Activated naive CD4-positive, alpha-beta T cell treated with anti-CD3 and anti-CD28 coated beads, Interleukin-2, amount 10 ng/mL, durations not matched to agents 7 days and 5 days (primary cell): ENCODE measurements around the gene ZC3H7B.
"Not testable (repeated sequence)": the region's sequence is repeated elsewhere in the genome, so short reads cannot be mapped to it uniquely, and the experiment has no call there.

Experiments used
- CTCF ChIA-PET: fragments of 350-600 bp; sonication (Branson Sonifier 250); formaldehyde crosslinking; loops from one replicate; lab custom pipeline; 2021; ENCODE audit warnings: antibody characterized with exemption; lab: Charles Lee
- DNase-seq: peaks from one replicate; pipeline ENCODE4 v3.0.0-alpha.2; 2020
- H3K27ac Mint-ChIP-seq: one replicate; pipeline ENCODE4 v1.8.0; 2021; ENCODE audit warnings: mild to moderate bottlenecking, moderate library complexity, mixed read lengths
- H3K27me3 Mint-ChIP-seq: one replicate; pipeline ENCODE4 v1.8.0; 2021; ENCODE audit warnings: mild to moderate bottlenecking, mixed read lengths
- H3K36me3 Mint-ChIP-seq: one replicate; pipeline ENCODE4 v1.8.0; 2021; ENCODE audit warnings: mixed read lengths
- H3K4me1 Mint-ChIP-seq: one replicate; pipeline ENCODE4 v1.8.0; 2021; ENCODE audit warnings: mixed read lengths
- H3K4me3 Mint-ChIP-seq: one replicate; pipeline ENCODE4 v1.8.0; 2021; ENCODE audit warnings: mild to moderate bottlenecking, moderate library complexity, mixed read lengths
- H3K9me3 Mint-ChIP-seq: one replicate; pipeline ENCODE4 v1.8.0; 2021; ENCODE audit warnings: mixed read lengths

The ZC3H7B gene, protein sequence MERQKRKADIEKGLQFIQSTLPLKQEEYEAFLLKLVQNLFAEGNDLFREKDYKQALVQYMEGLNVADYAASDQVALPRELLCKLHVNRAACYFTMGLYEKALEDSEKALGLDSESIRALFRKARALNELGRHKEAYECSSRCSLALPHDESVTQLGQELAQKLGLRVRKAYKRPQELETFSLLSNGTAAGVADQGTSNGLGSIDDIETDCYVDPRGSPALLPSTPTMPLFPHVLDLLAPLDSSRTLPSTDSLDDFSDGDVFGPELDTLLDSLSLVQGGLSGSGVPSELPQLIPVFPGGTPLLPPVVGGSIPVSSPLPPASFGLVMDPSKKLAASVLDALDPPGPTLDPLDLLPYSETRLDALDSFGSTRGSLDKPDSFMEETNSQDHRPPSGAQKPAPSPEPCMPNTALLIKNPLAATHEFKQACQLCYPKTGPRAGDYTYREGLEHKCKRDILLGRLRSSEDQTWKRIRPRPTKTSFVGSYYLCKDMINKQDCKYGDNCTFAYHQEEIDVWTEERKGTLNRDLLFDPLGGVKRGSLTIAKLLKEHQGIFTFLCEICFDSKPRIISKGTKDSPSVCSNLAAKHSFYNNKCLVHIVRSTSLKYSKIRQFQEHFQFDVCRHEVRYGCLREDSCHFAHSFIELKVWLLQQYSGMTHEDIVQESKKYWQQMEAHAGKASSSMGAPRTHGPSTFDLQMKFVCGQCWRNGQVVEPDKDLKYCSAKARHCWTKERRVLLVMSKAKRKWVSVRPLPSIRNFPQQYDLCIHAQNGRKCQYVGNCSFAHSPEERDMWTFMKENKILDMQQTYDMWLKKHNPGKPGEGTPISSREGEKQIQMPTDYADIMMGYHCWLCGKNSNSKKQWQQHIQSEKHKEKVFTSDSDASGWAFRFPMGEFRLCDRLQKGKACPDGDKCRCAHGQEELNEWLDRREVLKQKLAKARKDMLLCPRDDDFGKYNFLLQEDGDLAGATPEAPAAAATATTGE

DNA sequence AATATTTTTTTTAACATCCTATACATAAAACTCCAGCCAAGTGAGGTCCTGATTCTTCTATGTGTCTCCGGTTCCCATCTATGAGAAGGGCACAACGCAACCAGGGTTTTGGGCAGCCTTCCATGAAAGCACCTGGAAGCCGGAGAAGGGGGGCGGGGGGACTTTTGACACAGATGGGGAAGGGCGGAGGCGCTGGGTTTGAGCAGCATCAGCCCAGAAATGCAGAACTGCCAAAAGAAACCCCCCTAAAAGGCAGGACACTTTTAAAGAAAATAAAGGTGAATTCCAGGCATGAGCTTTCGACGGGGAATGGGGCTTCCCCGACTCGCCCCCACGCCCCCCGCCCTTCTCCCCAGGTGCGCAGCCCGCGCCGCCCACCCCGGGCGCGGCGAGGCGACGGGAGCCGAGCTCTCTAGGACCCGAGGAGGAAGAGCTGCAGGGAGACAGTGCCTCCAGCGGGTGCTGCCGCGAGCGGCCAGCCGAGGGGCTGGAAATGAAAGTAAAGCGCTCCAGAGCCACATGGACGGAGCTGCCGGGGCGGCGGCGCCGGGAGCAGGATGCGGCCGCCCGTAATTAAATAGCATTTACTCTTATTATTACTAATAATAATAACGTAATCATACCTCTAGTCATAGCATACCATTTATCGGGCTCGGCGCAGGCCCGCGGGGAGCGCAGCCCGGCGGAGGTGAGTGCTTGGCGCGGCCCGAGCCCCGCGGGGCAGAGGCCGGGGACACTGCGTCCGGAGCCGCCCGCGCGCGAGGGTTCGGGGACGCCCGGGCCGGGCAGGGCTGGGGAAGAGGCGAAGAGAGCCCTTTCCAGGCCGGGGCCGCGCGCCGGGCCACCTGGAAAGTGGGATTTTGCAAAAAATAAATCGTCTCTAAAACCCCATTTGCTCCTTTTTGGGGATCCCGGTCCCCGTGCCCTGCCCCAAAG, at the start of gene ZC3H7B:
ZC3H7B (plus strand) TSS at position 441 of the 936 bp plus-strand sequence. CDS start 19,136 bp downstream, outside the sequence.
- Mint-ChIP-seq H3K4me3 (peak within 1 kb of the TSS; percentile 82), H3K36me3 (peaks cover 8% of the 10 kb centered on the region), H3K27me3 (peaks cover 4% of the 10 kb centered on the region), H3K9me3 (no peaks in the 10 kb centered on the region), H3K4me1 (peaks cover 34% of the 10 kb centered on the region), H3K27ac (peak within 1 kb of the TSS; percentile 77)
- CTCF ChIA-PET: interaction anchor here (1.0 kb wide), 3 partner anchors 10 to 63 kb away, joined by 3 read pairs; no protein-coding TSS in a partner anchor
- peak; percentile 91 for DNase-seq

DNA sequence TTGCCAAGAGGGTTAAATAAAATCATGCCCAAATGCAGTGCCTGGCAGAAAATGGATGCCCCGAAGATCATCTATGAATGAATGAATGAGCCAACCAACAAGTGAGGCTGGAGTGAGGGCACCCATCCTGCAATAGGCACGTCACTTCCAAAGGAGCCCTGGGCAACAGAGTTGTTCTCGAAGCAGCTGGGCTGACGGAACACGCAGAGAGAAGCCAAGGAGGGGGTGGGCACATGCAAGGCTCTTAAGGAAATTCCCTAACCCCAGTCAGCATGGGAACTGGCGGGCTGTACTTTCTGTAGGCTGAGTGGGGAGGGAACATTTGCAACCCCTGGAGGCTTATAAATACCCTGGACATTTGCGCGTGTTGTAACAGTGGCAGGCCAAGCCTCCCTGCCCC, 49.0 kb upstream of the ZC3H7B start:
- Mint-ChIP-seq H3K27ac (no peak overlapping the region), H3K27me3 (no peaks in the 10 kb centered on the region), H3K4me3 (no peak overlapping the region), H3K36me3 (peaks cover 47% of the 10 kb centered on the region), H3K4me1 (no peaks in the 10 kb centered on the region), H3K9me3 (no peaks in the 10 kb centered on the region)
- DNase-seq: no peak
- CTCF ChIA-PET: no interaction called here

DNA sequence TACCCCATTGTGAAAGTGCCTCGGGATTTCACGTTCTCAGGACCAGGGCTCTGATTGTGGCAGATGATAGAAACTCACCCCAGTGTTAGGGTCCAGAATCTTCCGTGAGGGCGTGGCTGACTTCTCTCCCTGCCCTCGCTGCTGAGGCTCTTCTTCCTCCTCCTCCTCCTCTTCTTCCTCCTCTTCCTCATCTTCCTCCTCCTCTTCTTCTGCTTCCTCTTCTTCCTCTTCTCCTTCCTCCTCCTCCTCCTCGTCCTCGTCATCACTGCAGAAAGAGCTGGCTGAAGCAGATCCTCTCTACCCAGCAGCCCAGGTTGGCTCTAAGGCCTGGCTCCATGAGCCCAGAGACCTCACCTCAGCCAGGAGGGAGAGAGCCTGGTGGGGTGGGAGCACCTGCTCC, 47.1 kb upstream of the ZC3H7B start:
- no peaks in the 10 kb centered on the region for H3K4me1 Mint-ChIP-seq
- no peak overlapping the region for H3K27ac Mint-ChIP-seq
- H3K9me3 Mint-ChIP-seq: no peaks in the 10 kb centered on the region
- CTCF ChIA-PET: no interaction called here
- no peak for DNase-seq
- no peak overlapping the region for H3K4me3 Mint-ChIP-seq
- H3K36me3 Mint-ChIP-seq: peaks cover 49% of the 10 kb centered on the region
- no peaks in the 10 kb centered on the region for H3K27me3 Mint-ChIP-seq

DNA sequence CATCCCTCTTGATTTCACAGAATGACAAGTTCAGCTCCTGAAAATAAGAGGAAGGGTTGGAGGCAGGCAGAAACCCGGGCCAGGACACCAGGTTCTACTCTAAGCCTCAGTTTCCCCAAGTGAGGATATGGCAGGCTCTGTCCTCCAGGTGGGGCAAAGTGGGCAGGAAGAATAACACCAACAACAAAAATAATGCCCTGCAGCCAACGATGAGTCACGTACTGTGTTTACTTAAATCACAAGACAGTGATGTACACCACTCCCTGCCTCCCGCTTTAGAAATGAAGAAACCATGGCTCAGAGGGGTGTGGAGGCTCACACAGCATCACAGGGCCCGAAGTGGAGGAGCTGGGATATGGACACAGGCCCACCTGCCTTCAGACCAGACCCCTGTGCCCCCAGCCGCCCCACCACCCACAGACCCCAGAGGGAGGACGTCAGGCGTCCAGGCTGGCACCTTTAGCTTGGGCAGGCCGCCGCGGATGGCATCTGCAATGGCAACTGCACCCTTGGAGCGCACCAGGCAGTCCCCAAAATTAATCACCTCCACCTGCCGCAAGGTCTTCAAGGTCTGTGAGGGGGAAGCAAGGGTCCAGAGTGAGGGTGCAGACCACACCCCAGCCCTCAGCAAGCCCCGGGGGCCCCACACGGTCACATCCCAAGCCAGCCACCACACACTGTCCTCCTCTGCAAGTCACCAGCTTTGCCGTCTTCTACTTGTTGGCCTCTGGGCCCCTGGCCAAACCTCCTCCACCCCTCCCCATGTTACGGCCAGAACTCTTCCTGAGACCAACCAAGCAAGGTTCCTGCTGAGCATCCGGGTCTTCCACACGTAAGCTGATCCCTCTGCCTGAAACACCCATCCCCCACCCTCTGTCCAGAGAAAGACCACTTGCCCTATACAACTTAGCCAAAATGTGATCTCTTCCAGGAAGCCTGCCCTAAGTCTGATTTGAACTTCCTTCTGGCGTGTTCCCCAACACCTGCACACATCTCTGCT, 44.8 kb upstream of the ZC3H7B start:
- Mint-ChIP-seq H3K27me3 (no peaks in the 10 kb centered on the region), H3K9me3 (no peaks in the 10 kb centered on the region), H3K36me3 (peaks cover 40% of the 10 kb centered on the region), H3K4me1 (no peaks in the 10 kb centered on the region), H3K27ac (peak overlapping the region; percentile 17), H3K4me3 (no peak overlapping the region)
- CTCF ChIA-PET: no interaction called here
- DNase-seq: no peak

DNA sequence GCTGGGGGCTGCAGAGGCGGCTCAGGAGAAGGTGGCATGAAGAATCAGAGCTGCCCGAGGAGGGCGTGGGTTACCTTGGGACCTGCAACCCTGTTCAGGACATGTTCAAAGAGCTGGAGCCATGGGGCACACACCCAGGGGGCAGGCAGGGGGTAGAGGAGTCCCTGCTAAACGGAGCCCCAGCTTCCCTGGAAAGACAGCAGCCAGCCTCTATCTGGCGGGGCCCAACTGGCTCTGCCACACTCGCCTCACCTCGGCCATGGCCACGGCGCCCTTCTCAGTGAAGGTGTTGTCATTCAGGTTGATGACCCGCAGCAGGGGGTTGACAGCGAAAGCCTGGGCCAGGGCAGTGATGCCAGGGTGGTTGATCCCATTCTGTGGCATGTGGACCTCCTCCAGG, 43.6 kb upstream of the ZC3H7B start:
- peak overlapping the region; percentile 37 for H3K27ac Mint-ChIP-seq
- H3K4me1 Mint-ChIP-seq: no peaks in the 10 kb centered on the region
- H3K4me3 Mint-ChIP-seq: no peak overlapping the region
- no peaks in the 10 kb centered on the region for H3K27me3 Mint-ChIP-seq
- H3K9me3 Mint-ChIP-seq: no peaks in the 10 kb centered on the region
- DNase-seq: no peak
- CTCF ChIA-PET: no interaction called here
- H3K36me3 Mint-ChIP-seq: peaks cover 38% of the 10 kb centered on the region

DNA sequence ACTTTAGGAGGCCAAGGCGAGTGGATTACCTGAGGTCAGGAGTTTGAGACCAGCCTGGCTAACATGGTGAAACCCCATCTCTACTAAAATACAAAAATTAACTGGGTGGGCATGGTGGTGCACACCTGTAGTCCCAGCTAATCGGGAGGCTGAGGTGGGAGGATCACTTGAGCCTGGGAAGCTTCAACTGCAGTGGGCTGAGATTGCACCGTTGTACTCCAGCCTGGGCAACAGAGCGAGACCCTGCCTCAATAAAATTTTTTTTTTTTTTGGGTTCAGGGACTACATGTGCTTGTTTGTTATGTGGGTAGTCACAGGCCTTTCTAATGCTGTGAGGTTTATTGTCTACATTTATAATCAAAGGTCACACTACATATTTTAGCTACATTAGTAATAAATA, 41.6 kb upstream of the ZC3H7B start:
- H3K27me3 Mint-ChIP-seq, DNase-seq, H3K27ac Mint-ChIP-seq, H3K4me1 Mint-ChIP-seq, H3K4me3 Mint-ChIP-seq, CTCF ChIA-PET, H3K9me3 Mint-ChIP-seq: not testable (repeated sequence)
- H3K36me3 Mint-ChIP-seq: peaks cover 37% of the 10 kb centered on the region

DNA sequence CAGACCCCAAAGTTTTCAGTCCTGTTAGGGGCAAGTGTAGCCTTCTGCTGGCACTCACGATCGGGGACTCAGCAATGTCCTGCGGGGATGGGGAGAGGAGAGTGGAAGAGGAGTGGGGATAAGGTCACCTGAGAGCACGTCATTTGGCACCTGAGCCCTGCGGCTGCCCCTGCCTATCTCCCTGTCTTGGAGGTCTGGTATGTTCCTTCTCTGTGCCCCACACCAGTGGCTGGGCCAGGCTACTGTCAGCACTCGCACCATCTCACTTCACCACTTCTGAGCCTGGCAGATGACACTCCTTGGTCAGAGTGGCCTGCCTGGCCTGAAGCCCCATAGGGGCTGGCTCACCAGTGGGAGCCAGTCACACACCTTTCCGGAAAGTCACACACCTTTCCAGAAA, 40.5 kb upstream of the ZC3H7B start:
- no peaks in the 10 kb centered on the region for H3K27me3 Mint-ChIP-seq
- peaks cover 37% of the 10 kb centered on the region for H3K36me3 Mint-ChIP-seq
- no peak overlapping the region for H3K27ac Mint-ChIP-seq

DNA sequence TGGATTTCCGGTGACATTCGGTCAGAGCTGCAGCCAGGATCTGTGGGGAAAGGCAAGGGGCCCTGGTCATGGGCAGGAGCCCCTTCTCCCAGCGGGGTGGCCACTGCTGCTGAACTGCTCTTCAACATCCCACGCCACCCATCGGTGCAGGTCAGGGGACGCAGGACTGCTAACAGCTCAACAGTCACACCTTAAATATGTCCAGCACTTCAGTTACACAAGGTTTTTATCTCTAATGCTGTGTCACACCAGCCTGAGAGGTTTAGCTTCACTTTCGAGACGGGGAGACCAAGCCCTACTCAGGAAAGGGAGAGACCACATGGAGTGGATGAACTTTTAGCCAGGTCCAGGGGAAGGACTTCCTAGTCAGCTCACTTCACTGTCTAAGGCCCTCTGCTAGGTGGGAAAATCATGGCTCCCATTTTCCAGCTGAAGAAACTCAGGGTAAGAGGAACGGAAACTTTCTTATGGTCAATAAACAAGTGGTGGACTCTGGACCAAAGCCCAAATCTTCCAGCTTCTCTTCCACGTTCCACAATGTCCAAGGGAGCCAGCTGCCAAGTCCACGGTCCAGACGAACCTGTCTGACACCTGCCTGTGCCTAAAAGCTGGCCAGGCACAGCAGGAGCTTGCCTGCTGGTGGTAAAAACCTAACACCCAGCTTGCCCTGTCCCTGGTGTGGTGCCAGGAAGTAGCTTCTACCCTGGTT, 39.6 kb upstream of the ZC3H7B start:
- H3K4me1 Mint-ChIP-seq: no peaks in the 10 kb centered on the region
- H3K27me3 Mint-ChIP-seq: no peaks in the 10 kb centered on the region
- no peak for DNase-seq
- H3K4me3 Mint-ChIP-seq: no peak overlapping the region
- CTCF ChIA-PET: interaction anchor here (0.9 kb wide), 1 partner anchor 339 kb away, joined by 4 read pairs; no protein-coding TSS in a partner anchor
- peaks cover 40% of the 10 kb centered on the region for H3K36me3 Mint-ChIP-seq
- no peaks in the 10 kb centered on the region for H3K9me3 Mint-ChIP-seq
- H3K27ac Mint-ChIP-seq: no peak overlapping the region

More for the DNA sequence above, 40.5 kb upstream of the ZC3H7B start:
- Mint-ChIP-seq H3K9me3 (no peaks in the 10 kb centered on the region), H3K4me1 (no peaks in the 10 kb centered on the region), H3K4me3 (no peak overlapping the region)
- CTCF ChIA-PET: no interaction called here
- no peak for DNase-seq

DNA sequence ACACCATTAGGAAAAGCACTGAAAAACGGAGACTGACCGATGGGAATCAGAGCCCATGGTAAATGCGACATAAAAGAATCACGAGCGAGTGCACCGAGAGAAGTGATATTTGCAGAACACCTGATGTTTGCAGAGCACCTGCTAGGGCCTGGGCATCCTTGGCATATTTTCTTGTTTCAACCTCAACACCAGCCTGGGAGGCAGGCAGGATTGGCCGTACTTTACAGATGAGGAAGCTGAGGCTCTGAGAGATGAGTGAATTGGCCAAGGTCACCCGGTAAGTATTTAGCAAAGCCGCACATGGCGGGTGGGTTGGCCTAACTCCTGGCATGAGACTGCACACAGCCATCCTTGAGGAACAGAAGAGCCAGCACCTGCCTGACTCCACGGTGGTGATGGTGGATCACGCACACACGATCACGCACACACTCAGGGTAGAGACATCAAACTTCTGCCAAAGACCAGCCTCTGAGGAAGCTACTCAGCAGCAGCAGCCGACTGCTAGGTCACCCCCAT, 39.0 kb upstream of the ZC3H7B start:
- CTCF ChIA-PET: interaction anchor here (0.9 kb wide), 1 partner anchor 340 kb away, joined by 4 read pairs; no protein-coding TSS in a partner anchor

DNA sequence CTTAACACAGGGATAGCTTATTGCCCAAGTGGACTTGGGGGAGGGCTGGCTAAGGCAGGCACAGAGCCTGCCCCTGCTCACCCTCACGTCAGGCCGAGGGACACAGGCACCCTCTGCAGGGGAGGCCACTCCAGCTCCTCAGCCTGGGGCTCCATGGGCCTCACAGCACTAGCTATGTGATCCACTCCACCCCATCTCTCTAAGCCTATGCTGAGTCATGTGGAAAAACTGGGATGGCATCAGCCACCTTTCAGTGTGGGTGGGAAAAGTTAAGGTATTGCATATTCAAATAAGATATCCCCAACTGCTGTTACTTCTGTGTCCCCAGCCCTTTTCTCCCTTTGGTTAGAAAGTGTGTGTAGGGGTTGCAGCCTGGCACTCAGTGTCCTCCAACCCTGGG, 37.6 kb upstream of the ZC3H7B start:
- no peaks in the 10 kb centered on the region for H3K4me1 Mint-ChIP-seq
- H3K27ac Mint-ChIP-seq: no peak overlapping the region
- H3K4me3 Mint-ChIP-seq: no peak overlapping the region
- no peaks in the 10 kb centered on the region for H3K27me3 Mint-ChIP-seq
- no peak for DNase-seq
- H3K9me3 Mint-ChIP-seq: no peaks in the 10 kb centered on the region
- CTCF ChIA-PET: no interaction called here
- H3K36me3 Mint-ChIP-seq: peaks cover 46% of the 10 kb centered on the region

More for the DNA sequence above, 39.0 kb upstream of the ZC3H7B start:
- no peak for DNase-seq
- H3K27me3 Mint-ChIP-seq: no peaks in the 10 kb centered on the region
- no peak overlapping the region for H3K4me3 Mint-ChIP-seq
- H3K4me1 Mint-ChIP-seq: no peaks in the 10 kb centered on the region
- peaks cover 40% of the 10 kb centered on the region for H3K36me3 Mint-ChIP-seq
- H3K27ac Mint-ChIP-seq: no peak overlapping the region
- H3K9me3 Mint-ChIP-seq: no peaks in the 10 kb centered on the region

DNA sequence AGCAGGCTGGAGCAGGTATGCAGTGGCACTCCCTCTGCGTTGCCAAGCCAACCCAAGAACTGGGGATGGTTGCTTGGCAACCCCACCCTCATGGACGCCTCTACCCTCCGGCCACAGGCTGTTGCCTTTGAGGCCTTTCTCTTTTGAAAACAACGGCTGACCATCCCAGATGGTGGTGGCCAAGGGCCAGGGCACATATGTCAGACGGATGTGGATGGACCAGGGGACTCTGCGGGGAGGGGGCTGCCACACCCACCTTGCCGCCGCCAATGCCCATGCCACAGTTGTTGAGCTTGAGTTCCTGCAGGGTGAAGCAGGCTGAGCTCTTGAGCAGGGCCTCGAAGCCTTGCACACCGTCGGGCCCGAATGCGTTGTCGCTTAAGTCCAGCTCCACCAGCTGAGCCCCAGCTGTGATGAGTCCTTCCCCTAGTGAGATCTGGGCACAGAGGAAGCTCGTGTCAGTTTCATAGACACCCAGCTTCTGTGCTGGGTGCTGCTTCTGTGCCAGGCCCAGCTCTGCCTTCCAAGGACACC, 36.9 kb upstream of the ZC3H7B start:
- CTCF ChIA-PET: no interaction called here
- no peaks in the 10 kb centered on the region for H3K27me3 Mint-ChIP-seq
- no peak overlapping the region for H3K4me3 Mint-ChIP-seq
- no peaks in the 10 kb centered on the region for H3K9me3 Mint-ChIP-seq
- H3K36me3 Mint-ChIP-seq: peaks cover 45% of the 10 kb centered on the region
- no peaks in the 10 kb centered on the region for H3K4me1 Mint-ChIP-seq
- DNase-seq: no peak
- no peak overlapping the region for H3K27ac Mint-ChIP-seq

DNA sequence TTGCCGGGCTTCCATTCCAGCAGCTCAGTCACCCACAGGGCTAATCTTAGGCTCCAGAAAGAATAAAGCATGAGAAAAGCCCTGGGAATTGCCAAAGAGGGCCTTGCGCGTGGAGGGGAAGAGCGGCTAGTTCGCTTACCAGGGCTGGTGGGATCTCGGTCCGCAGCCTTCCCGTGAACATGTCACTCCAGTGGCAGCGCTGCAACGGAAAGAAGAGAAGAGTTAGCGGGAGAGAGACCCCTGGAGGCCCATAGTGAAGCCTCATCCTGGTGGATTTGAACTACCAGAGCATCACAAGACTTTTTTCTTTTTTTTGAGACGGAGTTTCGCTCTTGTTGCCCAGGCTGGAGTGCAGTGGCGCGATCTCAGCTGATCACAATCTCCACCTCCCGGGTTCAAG, 33.4 kb upstream of the ZC3H7B start:
- Mint-ChIP-seq H3K9me3 (no peaks in the 10 kb centered on the region), H3K4me1 (no peaks in the 10 kb centered on the region), H3K36me3 (peaks cover 51% of the 10 kb centered on the region), H3K4me3 (no peak overlapping the region), H3K27ac (no peak overlapping the region), H3K27me3 (no peaks in the 10 kb centered on the region)
- CTCF ChIA-PET: no interaction called here
- no peak for DNase-seq
